Activated CD4-positive, alpha-beta T cell treated with anti-CD3 and anti-CD28 coated beads, Interleukin-2, amount 50 U/mL, for 16 hours (primary cell): ENCODE measurements around the gene ZFR2.
"Not testable (repeated sequence)": the region's sequence is repeated elsewhere in the genome, so short reads cannot be mapped to it uniquely, and the experiment has no call there.

Source experiments
- DNase-seq: peaks from one replicate; pipeline ENCODE4 v3.0.0-alpha.2; 2020

The ZFR2 gene

GRCh38 chr19:3868770-3869456 lies at the start of gene ZFR2:
TSS of gene ZFR2 (minus strand) at chr19:3869038. CDS start at chr19:3869017, 21 bp downstream.
- peak; percentile 10 for DNase-seq

DNA sequence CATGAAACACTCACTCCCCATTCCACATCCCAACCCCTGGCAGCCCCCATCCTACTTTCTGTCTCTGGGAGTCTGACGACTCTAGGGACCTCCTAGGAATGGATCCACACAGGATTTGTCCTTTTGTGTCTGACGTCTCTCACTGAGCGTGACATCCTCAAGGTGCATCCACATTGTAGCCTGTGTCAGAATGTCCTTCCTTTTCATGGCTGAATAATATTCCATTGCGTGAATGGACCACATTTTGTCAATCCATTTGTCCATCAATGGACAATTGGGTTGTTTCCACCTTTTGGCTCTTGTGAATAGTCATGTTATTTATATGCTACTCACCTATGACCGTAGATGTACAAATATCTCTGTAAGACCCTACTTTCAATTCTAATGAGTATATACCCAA lies 47.2 kb upstream of the ZFR2 start:
- DNase-seq = no peak

GRCh38 chr19:3914199-3914598 lies 45.4 kb upstream of the ZFR2 start:
- no peak for DNase-seq

GRCh38 chr19:3910105-3910504 lies 41.3 kb upstream of the ZFR2 start:
- DNase-seq = no peak

DNA sequence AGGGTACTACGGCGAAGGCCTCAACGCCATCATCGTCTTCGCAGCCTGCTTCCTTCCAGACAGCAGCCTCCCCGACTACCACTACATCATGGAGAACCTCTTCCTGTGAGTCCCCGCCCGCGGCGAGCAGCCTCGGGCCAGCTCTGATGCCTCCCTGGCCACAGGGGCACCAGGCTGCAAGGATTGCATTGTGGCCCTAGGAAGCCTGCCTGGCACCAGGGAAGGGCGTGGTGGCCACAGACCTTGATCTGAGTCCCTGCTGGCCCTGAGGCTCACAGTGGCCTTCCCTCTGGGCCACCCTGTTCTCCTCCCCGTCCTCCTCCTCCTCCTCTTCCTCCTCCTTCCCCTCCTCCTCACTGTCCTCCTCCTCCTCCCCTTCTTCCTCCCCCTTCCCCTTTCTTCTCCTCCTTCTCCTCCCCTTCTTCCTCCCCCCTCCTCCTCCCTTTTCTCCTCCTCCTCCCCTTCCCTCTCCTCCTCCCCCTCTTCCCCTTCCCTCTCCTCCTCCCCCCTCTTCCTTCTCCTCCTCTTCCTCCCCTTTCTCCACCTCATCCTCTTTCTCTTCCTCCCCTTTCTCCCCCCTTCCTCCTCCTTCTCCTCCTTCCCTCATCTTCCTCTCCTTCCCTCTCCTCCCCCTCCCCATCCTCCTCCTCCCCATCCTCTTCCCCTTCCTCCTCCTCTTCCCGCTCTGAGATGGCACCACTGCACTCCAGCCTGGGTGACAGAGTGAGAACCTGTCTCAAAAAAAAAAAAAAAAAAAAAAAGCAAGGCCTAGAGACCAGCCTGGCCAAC lies 39.6 kb upstream of the ZFR2 start:
- no peak for DNase-seq

DNA sequence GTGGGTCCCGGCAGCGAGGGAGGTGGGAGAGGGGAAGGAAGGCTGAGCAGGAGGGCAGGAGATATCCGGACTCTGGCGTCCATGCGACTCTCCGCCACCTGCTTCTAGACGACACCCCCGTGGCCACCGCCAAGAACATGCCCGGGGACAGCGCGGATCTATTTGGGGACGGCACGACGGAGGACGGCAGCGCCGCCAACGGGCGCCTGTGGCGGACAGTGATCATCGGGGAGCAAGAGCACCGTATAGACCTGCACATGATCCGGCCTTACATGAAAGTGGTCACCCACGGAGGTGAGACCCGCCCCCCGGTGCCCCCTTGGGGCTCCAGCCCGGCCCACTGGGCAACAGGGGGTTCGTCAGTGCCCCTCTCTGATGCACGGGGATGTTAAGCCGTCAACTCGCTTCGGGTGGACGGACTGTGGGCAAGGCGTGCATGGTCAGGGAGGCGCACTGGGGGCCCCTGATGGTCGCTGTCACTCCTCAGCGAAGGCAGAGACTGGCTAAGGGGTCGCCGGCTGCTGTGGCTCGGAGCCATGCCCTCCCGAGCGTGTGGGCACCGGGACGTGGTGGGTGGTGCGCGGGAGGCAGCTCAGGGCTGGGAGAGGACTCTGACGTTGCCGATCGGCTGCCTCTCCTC lies 38.9 kb upstream of the ZFR2 start:
- DNase-seq = no peak

GRCh38 chr19:3904233-3904632 lies 35.4 kb upstream of the ZFR2 start:
- DNase-seq = no peak

- DNase-seq = no peak
Measured at GRCh38 chr19:3902317-3902973, 33.6 kb upstream of the ZFR2 start.

- DNase-seq = no peak
Measured at GRCh38 chr19:3899531-3900294, 30.9 kb upstream of the ZFR2 start.

GRCh38 chr19:3898426-3898825 lies 29.6 kb upstream of the ZFR2 start:
- DNase-seq = no peak

DNA sequence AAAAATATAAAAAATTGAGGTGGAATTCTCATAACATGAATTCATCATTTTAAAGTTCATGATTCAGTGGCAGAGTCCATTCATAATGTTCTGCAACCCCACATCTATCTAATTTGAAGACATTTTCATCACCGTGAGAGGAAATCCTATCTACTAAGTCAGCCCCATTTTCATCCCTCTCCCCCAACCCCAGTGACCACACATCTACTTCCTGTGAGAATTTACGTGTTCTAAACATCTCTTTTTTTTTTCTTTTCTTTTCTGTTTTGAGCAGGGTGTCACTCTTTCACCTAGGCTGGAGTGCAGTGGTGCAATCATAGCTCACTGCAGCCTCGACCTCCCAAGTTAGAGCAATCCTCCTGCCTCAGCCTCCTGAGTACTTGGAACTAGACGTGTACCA lies 29.1 kb upstream of the ZFR2 start:
- DNase-seq = peak; percentile 3

DNA sequence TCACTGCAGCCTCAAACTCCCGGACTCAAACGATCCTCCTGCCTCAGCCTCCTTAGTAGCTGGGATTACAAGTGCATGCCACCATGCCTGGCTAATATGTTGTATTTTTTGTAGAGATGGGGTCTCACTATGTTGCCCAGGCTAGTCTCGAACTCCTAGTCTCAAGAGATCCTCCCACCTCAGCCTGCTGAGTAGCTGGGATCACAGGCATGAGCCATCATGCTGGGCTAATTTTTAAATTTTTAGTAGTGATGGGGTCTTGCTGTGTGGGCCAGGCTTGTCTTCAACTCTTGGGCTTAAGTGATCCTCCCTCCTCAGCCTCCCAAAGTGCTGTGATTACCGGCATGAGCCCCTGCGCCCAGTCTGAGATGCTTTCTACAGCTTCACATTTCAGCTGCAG lies 26.9 kb upstream of the ZFR2 start:
- no peak for DNase-seq

DNA sequence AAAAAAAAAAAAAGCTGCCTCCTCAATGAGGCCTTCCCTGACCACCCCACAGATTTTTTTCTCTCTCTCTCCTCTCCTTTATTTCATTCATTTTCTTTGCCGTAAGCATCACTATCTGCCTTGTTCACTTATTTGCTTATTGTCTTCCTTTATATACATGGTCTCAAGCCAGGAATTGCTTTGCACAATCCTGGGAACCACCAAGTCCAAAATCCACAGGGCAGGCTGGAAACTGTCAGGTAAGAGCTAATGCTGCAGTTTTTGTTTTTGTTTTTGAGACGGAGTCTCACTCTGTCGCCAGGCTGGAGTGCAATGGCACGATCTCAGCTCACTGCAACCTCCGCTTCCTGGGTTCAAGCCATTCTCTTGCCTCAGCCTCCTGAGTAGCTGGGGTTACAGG lies 26.1 kb upstream of the ZFR2 start:
- DNase-seq = not testable (repeated sequence)

DNA sequence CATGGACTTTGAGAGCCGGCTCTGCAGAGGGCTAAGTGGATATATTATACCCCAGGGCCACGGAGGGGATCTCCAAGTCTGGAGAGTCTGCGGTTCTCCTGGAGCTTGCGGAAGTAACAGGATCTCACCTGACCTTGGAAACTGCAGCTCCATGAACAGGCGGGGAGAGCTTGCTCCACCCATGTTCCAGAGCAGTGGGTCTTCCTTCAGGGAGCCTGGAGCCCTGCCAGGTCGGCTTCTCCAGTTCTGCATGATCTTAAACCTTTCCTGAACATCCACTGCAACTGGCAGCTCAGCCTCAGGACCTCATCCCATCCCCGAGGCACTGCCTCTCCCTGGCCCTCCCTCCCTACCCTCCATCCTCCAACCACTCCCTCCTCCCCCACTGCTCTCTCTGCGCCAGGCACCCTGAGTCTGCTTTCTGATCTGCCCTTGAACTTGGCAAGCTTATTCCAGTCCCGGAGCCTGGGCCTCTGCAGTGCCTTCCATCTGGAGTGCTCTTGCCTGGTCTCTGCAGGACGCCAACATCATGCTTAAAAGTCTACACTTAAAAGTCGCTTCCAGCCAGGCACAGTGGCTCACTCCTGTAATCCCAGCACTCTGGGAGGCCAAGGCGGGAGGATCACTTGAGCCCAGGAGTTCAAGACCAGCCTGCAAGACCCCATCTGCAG lies 24.8 kb upstream of the ZFR2 start:
- no peak for DNase-seq

GRCh38 chr19:3890591-3890990 lies 21.8 kb upstream of the ZFR2 start:
- no peak for DNase-seq

DNA sequence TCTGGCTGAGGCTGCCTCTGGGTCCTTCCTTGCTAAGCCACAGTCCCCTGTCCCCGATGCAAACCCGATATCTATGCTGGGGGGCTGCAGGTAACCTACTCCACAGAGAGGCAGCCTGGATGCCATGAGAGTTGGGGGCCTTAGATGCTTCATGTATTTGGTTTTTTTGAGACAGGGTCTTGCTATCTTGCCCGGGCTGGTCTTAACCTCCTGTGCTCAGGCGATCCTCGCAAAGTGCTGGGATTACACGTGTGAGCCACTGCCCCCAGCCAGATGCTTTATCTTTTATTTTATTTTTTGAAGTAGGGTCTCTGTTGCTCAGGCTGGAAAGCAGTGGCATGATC lies 13.2 kb upstream of the ZFR2 start:
- no peak for DNase-seq

- no peak for DNase-seq
Measured at GRCh38 chr19:3881272-3882040, 12.6 kb upstream of the ZFR2 start.

GRCh38 chr19:3880471-3881271 lies 11.8 kb upstream of the ZFR2 start, which contains the start of gene ATCAY:
TSS of gene ATCAY (plus strand) at chr19:3880685. CDS start at chr19:3885768, 5,083 bp downstream.
- DNase-seq = no peak

- no peak for DNase-seq
Measured at GRCh38 chr19:3879656-3880055, 10.8 kb upstream of the ZFR2 start.

- not testable (repeated sequence) for DNase-seq
Measured at GRCh38 chr19:3874695-3875094, 5.9 kb upstream of the ZFR2 start.
